ENCODE data around the gene PCGF6. TPM values are rescaled to one million over a fixed set of nuclear protein-coding genes. Genes with fewer than 3 reads are reported as not detected.
"Not testable (repeated sequence)": the region's sequence is repeated elsewhere in the genome, so short reads cannot be mapped to it uniquely, and the experiment has no call there.

The PCGF6 gene
- total RNA-seq, 1 experiment from 2014 or later = 24.7 TPM

GRCh38 chr10:103259989-103260388 lies 91.0 kb downstream of the PCGF6 start:
- Histone ChIP-seq H3K4me3 (replicated peaks in 1 of 2; ENCODE audit: low read depth in 1 of 2, low read length in 2 of 2) (no peak overlapping the region), H3K9me3 (ENCODE audit: control insufficient read depth in 1 of 2, insufficient read depth in 1 of 2, low read depth in 1 of 2, low read length in 2 of 2) (peaks cover 0 to 5% of the 10 kb centered on the region in 2 experiments; a peak in 1 of 4 replicates), H2AFZ (ENCODE audit: low read depth, low read length, poor library complexity, severe bottlenecking) (no peak overlapping the region), H3K36me3 (ENCODE audit: control insufficient read depth in 1 of 2, insufficient read depth in 2 of 2, low read length in 2 of 2) (no peaks in the 10 kb centered on the region), H3K9ac (ENCODE audit: low read length) (no peak overlapping the region), H3K4me2 (ENCODE audit: low read length) (no peak overlapping the region), H3K79me2 (ENCODE audit: insufficient read depth, low read length) (no peaks in the 10 kb centered on the region), H3K4me1 (ENCODE audit: control insufficient read depth in 1 of 2, insufficient read depth in 2 of 2, low read length in 2 of 2) (peaks cover 4 to 10% of the 10 kb centered on the region in 2 experiments), H3K9me2 (ENCODE audit: insufficient read depth) (no peaks in the 10 kb centered on the region), H4K20me1 (ENCODE audit: insufficient read depth) (no peaks in the 10 kb centered on the region), H3K27me3 (ENCODE audit: insufficient read depth, low read length) (peaks cover 7% of the 10 kb centered on the region; the same call in 1 of the 2 replicates), H3K27ac (ENCODE audit: low read depth, low read length) (no peak overlapping the region)
- 0 out of 6 replicates have a peak, but pooled peaks of 1 of the 3 experiments have one; percentile 2 for TF ChIP-seq CTCF (IDR thresholded peaks at IDR 0.05 in 2 of 3, conservative IDR thresholded peaks at IDR 0.05 in 1 of 3; ENCODE audit: borderline replicate concordance in 1 of 3, insufficient read depth in 1 of 3, low read depth in 2 of 3, low read length in 2 of 3)
- no peak for TF ChIP-seq FOSL1 (IDR thresholded peaks at IDR 0.05; ENCODE audit: low read depth)
- no peak for DNase-seq (ENCODE audit: low read depth, low spot score)
- BruUV-seq (replicated peaks) = no TSS peak
- intact Hi-C loops (cut with micrococcal nuclease) = no loop called here
- ATAC-seq = no peak
- CTCF ChIA-PET = no interaction called here
- POLR2A ChIA-PET = no interaction called here
- RAD21 ChIA-PET (ENCODE audit: low non-redundant PET in 1 of 2, low total read pairs in 2 of 2, uncharacterized antibody in 2 of 2, unreplicated experiment in 2 of 2) = no interaction called here

- H4K20me1 ChIP-seq (ENCODE audit: insufficient read depth); H3K4me2 ChIP-seq (ENCODE audit: low read length); BruUV-seq (replicated peaks); H3K9me2 ChIP-seq (ENCODE audit: insufficient read depth); POLR2A ChIA-PET; H3K9ac ChIP-seq (ENCODE audit: low read length); DNase-seq (ENCODE audit: low read depth, low spot score); H3K36me3 ChIP-seq (ENCODE audit: control insufficient read depth in 1 of 2, insufficient read depth in 2 of 2, low read length in 2 of 2); H3K27ac ChIP-seq (ENCODE audit: low read depth, low read length); H2AFZ ChIP-seq (ENCODE audit: low read depth, low read length, poor library complexity, severe bottlenecking); H3K9me3 ChIP-seq (ENCODE audit: control insufficient read depth in 1 of 2, insufficient read depth in 1 of 2, low read depth in 1 of 2, low read length in 2 of 2); H3K27me3 ChIP-seq (ENCODE audit: insufficient read depth, low read length); H3K4me3 ChIP-seq (replicated peaks in 1 of 2; ENCODE audit: low read depth in 1 of 2, low read length in 2 of 2); ATAC-seq; intact Hi-C loops (cut with micrococcal nuclease); CTCF ChIA-PET; H3K79me2 ChIP-seq (ENCODE audit: insufficient read depth, low read length); RAD21 ChIA-PET (ENCODE audit: low non-redundant PET in 1 of 2, low total read pairs in 2 of 2, uncharacterized antibody in 2 of 2, unreplicated experiment in 2 of 2): not testable (repeated sequence)
- peaks cover 15 to 21% of the 10 kb centered on the region in 2 experiments for H3K4me1 ChIP-seq (ENCODE audit: control insufficient read depth in 1 of 2, insufficient read depth in 2 of 2, low read length in 2 of 2)
Observed at GRCh38 chr10:103258928-103259327, 92.0 kb downstream of the PCGF6 start.

All from HCT116 (cell line).